HS-5 (cell line): Measurements from ENCODE around the gene KLK2.

Experiments used
- DNase-seq: peaks from one replicate; pipeline ENCODE4 v3.0.0-alpha.2; 2012; ENCODE audit warnings: low read depth

The KLK2 gene

GRCh38 chr19:50873056-50873455, at the start of gene KLK2:
KLK2 (plus strand) TSS chr19:50873439; CDS start chr19:50873474, 35 bp downstream.
- DNase-seq = no peak

- DNase-seq = no peak
These were observed 46.6 kb upstream of the KLK2 start for GRCh38 chr19:50826492-50827240.

GRCh38 chr19:50827476-50827875, 45.8 kb upstream of the KLK2 start:
- no peak for DNase-seq

DNA sequence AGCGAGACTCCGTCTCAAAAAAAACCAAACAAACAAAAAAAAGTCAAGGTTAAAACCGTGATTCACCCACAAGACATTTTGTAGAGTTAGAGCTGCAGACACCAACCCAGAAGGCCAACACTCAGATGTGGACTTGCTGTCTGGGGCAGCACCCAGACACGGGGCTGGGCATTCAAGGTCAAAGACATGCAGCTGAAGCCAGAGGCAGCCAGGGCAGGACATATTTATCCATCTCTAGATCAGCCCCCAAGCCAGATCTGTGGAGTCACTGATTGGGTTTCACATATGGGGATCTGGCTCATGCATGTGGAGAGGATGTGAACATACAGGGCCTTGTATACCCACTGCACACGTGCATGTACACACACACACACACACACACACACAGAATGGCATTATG, 43.4 kb upstream of the KLK2 start:
- no peak for DNase-seq

GRCh38 chr19:50830266-50831025, 42.8 kb upstream of the KLK2 start:
- no peak for DNase-seq

DNA sequence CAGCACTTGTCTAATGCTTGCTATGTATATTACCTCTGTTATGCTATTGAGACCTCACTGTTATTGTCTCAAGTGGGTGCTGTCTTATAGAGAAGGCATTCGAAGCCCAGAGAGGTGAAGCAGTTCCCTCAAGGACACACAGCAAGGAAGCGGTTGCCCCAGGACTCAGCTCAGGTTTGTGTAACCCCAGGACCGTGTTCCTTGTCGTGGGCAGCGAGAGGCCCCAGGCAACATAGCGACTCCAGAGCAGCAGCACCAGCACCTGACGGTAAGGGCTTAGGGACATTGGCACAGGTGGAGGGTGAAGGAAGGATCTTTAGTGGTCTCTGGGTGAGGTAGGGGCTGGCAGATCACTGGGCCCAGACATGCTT, 42.2 kb upstream of the KLK2 start:
- no peak for DNase-seq

DNA sequence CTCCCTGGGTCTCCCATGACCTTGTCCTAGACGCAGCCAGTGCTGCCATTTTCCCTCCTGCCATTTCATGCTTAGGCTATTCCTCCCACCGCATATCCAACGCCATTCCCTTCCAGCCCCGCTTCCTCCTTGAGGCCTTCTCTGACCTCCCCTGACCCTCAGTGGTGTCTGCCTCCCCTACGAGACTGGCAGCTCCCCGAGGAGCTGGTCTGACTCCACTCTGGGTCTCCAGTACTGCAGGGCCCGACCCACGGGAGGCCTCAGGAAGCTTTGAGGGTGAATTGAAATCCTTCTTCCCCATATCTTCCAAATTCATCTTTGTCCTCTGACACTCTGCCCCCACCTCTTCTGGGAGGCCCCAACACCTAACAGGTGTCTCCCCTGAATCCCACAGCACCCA, 40.6 kb upstream of the KLK2 start:
- DNase-seq = no peak

- no peak for DNase-seq
These were observed 40.0 kb upstream of the KLK2 start, which contains the start of gene KLK15 for GRCh38 chr19:50833117-50833801. KLK15 (minus strand) TSS chr19:50833574; CDS start chr19:50831492, 2,082 bp downstream.

DNA sequence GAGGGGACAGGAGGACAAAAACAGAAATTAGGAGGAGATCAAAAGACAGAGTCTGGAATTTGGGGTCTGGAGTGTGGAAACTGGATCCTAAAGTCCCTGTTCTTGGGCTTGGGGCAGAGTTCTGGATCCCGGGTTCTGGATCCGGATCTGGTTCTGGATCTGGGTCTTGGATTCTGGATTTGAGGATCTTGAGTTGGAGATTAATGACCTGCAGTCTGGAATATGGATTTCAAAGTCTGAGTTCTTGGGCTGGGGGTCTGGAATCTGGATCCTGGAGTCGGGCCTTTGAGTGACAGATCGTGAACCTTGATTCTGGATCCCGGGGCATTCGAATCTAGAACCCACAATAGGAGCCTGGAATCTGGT, 39.5 kb upstream of the KLK2 start:
- no peak for DNase-seq

- no peak for DNase-seq
These were observed 38.0 kb upstream of the KLK2 start for GRCh38 chr19:50835103-50835784.

- no peak for DNase-seq
These were observed 37.3 kb upstream of the KLK2 start for GRCh38 chr19:50835785-50836542.

DNA sequence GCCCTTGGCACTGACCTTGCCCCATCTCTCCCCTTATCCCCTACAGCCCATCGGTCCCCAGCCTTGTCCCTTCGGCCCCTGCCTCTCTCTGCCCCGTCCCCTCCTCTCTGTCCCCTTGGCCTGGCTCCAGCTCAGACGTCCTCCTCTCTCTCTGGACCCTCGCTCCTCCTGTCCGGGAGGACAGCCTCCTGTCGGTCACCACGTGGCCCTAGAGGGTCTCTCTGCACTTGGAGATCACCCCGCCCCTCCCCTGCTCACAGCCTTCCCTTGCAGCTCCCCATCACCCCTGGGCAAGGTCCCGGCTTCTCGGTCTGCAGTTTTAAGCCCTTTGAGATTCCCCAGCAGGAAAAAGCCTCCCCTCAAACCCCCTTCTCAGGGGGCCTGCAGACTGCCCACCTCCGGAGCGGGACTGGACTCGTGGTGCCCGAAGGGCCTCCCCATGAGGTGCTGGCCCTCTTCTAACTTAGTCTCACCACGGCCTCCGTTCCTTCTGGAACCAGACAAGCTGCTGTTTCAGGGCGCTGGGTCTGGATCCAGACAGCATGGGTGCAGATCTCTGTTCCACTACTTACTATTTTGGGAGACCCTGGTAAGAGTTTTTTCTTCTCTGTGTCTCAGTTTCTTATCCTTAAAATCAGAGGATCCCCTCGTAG, 36.6 kb upstream of the KLK2 start:
- no peak for DNase-seq

DNA sequence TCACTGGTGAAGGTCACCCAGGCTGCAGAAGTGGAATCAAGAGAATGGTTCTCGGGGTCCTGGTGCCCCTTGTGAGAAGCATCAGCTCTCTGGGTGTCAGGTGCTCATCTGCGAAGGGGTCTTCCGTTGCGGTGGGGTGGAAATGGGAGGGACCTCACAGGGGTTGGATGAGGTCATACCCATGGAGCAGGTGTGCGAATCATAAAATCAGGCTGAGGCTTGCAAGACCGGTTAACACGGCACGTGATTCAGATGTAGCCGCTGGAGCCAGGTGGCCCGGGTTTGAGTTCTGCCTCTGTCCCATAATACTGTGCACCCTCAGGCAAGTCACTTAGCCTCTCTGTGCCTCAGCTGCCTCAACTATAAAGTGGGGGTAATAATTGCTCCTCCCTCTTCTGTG, 35.9 kb upstream of the KLK2 start:
- DNase-seq = no peak

- no peak for DNase-seq
These were observed 35.0 kb upstream of the KLK2 start for GRCh38 chr19:50838239-50838638.

DNA sequence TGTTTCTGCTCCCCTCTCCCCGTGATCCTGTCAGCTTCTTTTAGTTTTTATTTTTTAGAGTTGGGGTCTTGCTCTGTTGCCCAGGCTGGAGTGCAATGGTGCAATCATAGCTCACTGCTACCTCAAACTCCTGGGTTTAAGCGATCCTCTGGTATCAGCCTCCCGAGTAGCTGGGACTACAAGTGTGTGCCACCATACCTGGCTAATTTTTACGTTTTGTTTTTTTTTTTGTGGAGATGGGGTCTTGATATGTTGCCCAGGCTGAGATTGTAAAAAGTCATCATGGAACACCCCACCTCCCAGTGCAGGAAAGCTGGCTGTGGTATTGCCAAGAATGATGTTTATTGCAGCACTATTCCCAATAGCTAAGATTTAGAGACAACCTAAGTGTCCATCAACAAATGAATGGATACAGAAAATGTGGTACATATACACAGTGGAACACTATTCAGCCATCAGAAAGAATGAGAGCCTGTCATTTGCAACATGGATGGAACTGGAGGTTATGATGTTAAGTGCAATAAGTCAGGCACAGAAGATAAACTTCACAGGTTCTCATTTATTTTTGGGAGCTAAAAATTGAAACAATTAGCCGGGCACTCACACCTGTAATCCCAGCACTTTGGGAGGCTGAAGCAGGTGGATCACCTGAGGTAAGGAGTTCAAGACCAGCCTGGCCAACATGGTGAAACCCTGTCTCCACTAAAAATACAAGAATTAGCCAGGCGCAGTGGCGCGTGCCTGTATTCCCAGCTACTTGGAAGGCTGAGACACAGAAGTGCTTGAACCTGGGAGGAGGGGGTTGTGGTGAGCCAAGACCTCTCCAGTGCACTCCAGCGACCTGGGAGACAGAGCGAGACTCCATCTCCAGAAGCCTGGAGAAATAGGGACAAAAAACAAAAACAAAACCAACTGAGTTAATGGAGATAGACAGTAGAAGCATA, 33.3 kb upstream of the KLK2 start:
- no peak for DNase-seq

DNA sequence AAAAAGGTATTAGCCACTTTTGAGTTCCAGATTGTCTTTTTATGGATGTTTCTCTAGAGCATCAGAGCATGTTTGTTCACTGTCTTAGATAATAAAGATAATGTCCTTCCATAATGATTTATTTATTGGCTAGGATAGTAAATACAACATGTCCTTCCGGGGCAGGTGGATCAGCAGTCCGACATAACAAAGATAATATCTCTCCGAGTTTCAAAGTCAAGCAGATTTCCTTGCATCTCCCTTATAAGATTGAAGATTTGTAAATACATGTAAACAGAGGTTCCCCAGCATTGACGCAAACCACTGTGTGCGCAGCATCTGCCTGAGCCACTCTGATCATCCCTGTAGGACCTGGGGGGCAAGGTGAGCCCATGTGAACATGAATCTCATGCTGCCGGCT, 31.1 kb upstream of the KLK2 start:
- DNase-seq = no peak

- no peak for DNase-seq
These were observed 30.0 kb upstream of the KLK2 start for GRCh38 chr19:50843205-50843604.

- DNase-seq = no peak
These were observed 29.5 kb upstream of the KLK2 start for GRCh38 chr19:50843701-50844221.

DNA sequence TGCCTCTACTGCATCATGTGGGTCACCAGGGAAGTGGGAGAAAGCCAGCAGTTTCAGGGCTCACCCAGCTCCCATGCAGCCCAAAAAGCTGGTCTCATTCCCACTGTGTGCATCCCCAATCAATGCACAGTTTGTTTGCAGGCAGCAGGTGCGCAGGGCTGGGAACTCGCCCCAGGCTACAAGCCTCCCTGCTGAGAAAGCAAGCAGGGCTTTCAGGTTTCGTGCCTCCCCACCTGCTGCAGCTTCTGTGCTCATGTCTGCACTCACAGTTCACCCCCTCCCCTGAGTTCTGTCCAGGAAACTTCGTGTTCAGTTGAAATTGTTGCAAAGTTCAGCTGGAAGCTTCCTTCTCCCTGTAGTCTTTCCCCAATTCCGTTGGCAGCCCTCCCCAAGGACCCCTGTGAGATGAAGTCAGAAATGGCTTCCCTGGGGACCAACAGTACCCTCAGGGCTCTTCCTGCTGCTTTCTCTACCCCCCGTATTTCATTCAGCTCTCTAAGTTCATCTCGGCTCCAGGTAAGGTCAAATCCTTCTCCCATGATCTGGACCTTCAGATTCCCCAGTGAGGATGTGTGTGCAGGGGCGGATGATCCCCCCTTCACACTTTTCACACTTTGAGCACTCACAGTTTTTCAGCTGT, 28.8 kb upstream of the KLK2 start:
- no peak for DNase-seq
